HG03439 (cell line): Measurements from ENCODE around the gene LRRC15.

Experiments used
- ATAC-seq: cut with Tn5 transposase; IDR thresholded peaks from one replicate; pipeline ENCODE4 v1.9.1; 2021; ENCODE audit warnings: mild to moderate bottlenecking, moderate library complexity; ENCODE audit not compliant: unreplicated experiment

LRRC15 gene

DNA sequence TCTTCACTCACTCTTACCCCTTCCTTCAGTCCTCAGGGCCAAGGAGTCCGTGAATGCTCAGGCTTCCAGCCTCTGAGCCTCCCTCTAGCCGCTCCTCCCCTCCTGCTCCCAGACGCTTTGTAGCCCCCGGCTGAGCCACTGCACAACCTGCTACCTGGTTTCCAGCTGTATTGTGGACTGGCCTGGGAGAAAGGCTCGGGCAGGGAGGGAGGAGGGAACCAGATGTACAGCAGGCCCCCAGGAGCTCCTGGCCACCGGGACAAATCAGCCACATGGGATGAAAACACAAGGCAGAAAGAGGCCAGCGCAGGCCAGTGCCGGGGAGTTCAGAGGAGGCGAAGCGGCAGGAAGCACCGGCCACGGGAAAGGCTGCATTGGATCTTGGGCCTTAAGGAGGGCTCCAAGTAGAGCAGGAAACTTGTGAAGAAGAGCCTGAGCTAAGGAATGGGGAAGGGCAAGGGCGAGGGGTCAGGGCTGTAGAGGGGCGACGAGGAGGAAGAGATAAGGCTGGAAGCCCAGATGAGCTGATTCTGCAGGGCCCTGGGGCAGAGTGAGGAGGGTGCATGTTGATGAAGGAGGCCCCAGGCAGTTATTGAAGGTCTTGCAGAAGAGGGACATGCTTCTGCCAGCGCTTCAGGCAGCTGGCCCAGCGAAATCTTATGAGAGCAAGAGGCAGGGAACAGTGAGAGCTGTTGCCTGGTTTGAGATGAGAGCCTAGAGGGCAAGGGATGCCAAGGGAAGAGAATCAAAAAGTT, 32.8 kb downstream of the LRRC15 start:
- ATAC-seq: no peak

DNA sequence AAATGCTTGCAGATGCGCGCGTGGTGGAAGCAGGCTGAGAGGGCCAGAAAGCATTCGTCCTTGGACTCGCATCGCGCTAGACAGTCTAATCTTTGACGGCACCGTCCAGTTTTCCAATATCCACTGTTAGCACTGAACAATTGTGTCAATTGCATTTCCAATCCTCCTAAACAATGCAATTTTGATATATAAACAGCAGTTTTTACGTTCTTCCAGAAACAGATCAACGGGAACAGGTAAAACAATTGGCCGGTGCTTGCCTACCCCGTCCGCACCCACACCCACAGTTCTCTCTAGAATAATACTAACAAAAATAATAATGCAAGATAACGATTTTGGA, 35.6 kb downstream of the LRRC15 start:
- ATAC-seq: no peak

DNA sequence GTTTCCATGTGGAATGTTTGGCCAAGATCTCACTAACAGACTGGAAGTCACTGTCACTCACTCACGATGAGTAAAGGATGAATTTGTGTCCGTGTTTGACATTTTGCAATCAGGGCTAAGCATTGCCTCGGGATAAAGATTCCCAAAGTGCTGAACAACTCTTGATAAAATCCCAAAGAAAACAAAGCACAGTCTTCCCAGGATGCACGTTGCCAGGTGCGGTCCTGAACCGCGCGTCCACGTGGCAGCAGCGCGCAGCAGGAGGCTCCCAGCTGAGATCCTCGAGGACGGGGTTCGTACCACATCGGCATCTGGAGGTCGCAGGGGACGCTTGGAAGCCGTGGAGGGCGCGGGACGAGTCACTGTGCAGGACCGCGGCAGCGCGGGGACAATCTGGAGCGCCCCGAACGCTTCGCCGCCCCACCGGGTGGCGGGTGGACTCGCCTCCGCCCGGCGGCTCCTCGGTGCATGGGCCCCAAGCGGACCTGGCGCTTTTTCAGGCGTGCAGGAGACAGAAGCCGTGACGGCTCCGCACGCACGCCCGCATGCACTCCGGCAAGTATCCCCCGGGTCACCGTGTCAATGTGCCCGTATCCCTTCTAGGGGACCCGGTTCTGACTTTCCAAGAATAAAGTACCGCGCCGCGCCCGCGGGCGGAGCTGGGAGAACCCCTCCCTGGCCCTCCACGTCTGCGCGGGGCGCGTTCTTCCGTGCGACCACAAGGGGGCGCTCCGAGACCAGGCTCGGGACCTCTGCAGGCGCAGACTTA, 36.1 kb downstream of the LRRC15 start:
- ATAC-seq: peak; percentile 80

DNA sequence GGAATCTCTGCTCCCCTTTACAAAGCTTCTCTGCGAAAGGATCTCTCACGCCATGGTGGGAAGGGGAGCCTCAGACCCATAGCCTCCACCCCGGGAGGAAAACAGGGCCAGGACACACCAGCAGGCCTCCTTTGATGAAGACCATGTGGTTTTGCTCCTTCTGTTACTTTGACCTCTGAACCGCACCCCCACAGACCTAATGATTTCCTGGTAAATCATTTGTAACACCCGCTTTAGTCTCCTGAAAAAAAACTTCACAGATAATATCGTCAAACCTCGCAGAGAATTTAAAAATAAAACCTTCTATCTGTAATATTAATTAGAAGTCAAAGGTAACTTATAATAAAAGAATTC, 36.7 kb downstream of the LRRC15 start:
- ATAC-seq: no peak

DNA sequence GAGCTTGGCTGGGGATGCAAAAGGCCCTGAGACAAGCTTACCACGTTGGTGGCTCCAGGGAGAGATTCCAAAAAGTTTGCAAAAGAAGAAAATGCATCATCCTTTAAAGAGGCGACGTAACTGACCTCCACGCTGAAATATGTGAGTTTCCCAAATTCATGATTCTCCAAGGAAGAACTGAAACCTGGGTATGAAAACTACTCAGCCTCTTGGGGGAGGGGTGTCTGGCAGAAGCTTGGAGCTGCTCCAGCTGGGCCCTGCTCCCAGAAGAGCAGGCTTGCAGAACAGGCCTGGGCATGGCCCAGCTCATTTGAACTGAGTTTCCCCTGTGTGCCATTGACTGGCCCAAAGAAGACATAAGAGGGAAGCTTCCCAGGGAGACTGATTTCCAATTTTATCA, 39.0 kb downstream of the LRRC15 start:
- no peak for ATAC-seq

DNA sequence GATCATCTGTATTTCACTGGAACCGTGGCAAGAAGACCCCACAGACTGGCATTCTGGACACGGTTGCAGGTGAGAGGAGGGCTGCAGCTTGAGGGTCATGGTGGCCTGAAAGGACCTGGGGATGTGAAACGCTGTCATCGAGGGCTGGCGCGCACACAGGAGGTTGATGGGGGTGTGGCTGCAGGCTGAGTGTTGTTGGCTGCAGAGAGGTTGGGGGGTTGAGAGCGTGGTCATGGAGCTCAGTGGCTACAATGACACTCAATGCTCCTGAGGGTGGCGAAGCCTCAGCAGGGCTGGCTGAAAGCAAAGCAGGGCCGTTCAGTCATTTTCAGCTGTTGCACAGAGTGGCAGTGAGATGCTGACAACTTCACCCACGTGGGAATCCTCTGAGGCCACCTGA, 39.4 kb downstream of the LRRC15 start:
- no peak for ATAC-seq

DNA sequence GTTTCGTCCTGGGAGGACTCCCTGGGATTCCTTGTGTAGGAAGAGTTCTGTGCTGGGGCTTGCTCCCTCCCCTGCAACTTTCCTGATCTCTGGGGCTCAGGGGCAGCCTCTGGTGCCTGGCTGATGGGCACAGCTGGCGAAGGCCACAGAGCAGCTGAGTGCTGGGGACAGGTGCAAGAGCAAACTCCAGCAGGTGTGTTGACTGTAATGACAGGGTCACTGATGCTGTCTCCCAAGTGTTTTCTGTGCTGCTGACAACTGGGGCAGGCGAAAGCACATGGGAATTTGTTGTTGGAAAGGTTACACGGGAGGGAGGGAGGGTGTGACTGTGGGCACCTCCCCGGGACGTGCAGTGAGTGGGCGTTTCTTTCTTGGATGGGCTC, 40.0 kb downstream of the LRRC15 start:
- no peak for ATAC-seq

DNA sequence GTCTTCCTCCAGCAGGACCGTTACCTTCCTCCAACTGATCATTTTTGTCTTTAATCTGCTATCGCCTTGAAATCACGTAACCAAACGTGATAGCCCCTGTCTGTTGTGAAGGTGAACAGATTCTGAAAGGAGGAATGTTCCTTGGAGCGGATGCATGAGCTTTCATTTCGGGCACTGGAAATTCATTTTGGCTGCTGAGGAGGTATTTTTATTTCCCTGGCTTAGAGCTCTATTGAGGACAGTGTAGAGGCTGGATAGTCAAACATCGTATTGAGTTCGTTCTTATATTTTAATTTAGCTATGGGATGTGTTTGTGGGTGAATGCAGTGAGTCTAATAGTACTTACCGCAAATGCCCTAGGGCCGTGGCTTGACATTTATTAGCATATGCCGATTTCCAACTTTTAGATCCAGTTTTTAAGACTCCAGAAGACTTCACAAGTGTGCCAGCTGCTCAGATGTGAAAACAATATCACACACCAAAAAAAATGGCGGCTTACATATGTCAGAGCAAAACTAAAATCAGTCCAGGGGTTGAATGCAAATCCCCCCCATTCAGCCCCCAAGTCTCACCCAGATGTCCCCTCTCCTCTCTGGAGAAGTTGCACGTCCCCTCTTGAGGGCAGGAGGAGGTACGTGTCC, 40.5 kb downstream of the LRRC15 start:
- ATAC-seq: no peak

DNA sequence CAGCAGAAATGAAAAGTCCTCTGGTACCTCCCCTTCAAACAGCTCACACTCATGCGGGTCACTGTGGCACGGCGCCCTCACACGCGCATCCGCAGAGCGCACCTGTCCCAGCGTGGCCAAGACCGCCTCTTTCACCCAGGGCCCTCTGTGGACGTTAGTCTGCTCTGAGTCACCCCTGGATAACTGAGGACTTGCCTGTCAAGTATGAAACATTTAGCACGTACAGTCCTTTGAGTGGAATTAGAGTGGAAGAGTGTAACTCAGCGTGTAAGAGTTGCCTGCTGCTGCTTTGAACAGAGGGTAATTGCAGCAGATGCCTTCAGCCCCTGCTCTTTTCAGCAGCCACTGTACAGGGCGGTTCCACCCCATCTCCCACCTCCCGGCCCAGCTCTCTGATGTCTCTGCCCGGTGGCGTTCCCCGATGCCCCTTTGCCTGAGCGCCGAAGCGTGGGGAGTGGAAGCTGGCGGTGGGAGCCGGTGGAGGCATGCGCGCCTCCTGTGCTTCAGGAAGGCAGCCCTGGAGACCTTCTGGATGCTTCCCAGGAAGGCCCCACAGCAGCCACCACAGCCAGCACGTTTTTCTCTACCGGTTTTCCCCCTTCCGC, 41.4 kb downstream of the LRRC15 start:
- no peak for ATAC-seq

DNA sequence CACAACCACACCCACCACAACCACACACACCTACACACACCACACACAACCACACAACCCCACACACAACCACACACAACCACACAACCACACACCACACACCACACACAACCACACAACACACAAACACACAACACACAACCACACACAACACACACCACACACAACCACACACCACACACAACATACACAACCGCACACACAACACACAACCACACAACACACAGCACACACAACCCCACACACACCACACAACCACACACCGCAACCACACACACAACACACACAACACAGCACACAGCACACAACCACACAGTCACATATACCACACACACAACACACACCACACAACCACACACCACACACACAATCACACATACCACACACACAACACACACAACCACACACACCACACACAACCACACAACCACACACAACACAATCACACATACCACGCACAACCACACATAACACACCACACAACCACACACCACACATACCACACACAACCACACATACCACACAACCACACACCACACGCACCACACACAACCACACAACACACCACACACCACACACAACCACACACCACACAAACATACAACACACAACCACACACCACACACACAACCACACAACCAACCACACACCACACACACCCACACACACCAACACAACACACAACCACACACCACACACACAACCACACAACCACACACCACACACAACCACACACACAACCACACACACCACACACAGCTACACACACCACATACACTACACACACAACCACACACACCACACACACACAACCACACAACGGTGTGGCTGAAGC, 42.1 kb downstream of the LRRC15 start:
- no peak for ATAC-seq

DNA sequence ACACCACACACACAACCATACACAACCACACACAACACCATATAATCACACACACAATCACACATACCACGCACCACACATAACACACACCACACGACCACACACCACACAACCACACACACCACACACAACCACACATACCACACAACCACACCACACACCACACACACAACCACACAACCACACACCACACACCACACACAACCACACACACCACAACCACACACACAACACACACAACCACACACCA, 42.6 kb downstream of the LRRC15 start:
- no peak for ATAC-seq

DNA sequence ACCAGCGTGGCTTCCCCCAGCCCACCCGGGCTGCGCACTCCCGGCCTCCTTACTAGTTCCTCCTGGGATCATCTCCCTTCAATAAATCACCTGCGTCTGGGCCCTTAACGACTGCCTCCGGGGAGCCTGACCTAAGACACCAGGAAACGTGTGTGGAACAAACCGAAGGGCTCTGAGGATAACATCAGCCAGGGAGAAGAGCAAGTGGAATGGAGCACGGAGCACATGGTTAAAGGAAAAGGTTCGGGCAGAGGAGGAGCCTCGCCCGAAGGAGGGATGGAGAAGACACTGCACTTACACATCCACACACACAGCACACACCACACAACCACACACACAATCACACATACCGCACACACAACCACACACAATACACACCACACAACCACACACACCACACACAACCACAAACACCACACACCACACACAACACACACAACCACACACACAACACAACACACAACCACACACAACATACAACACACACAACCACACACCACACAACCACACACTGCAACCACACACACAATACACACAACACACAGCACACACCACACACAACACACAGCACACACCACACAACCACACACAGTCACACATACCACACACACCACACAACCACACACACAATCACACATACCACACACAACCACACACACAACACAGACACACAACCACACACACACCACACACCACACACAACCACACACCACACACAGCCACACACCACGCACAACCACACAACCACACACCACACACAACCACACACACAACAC, 43.2 kb downstream of the LRRC15 start:
- ATAC-seq: no peak

DNA sequence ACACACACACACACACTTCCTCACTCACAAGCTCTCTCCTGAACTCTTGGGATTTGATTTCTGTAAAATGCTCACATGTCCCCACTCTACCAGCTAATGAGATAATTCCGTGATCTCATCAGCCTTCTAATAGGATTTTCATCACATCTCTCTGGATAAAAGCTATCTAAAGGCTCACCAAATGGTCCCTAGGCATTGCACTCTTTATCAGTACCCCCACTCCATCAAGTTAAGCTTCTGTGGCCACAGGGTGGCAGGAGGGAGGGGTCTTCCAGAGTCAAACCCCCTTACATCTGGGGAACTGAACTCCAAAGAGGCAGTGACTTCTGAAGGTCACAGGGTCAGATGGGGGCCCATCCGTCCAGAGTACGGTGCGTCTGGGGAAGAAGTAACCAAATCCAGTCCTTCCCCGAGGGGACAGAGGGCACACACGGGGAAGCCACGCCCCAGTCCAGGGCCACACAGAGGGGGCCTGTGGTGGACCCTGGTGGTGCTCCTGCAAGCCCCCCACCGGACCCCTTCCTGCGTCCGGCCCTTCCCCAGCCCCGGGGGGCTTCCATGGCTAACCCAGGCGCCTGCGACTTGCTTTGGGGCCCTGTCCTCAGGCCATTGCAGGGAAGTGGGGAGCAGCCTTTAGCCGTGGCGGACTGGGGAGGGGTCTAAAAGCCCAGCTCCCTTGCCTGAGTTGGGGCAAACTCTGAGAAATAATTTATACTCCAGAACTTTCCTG, 44.0 kb downstream of the LRRC15 start:
- no peak for ATAC-seq

DNA sequence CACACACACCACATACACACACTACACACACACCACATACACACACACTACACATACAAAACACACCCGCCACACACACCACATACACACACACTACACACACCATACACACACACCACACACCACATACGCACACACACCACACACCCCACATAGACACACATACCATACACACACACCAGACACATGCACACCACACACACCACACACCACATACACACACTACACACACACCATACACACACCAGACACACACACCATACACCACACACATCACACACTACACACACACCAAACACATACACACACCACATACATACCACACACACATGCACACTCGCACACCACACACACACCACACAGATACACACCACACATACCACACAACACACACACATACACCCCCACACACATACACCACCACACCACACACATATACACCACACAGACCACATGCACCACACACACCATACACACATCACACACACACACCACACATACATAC, 44.7 kb downstream of the LRRC15 start:
- ATAC-seq: no peak

DNA sequence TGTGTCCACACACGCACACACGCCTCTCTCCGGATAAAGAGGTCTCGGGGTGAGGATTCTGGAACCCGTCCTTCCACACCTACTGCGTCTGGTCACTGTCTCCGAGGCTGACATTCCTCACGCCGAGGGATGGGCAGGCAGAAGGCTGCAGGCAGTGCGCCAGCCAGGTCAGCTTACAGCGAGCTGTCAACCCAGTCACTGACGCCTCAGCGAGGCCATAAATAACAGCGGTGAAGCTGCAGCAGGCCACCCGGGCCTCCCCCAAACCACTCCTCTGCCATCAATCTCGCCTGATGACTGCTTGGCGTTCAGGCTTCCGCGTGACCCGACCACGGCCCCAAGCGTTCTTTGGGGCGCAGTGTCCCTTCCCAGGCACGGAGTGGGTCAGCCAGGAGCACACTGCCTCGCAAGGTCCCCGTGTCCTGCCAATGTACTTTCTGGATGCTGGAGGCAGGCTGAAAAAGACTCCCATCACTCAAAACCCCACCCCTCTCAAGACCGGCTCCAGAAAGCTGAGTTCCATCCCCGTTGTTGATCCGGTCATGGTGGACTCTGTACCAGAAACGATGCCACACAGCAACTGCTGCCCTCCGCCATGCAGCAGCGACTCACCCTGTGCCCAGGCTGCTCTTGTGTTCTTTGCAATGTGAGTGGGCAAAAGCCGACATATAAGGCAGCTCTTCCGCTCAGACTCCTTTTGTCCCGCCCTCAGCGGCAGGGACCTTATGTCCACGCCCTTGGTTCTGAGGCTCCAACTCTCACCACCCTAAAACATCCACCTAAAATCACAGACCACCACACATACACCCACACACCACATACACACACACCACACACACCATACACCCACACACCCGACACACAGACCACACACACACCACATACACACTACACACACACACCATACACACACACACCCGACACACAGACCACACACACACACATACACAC, 45.5 kb downstream of the LRRC15 start:
- peak; percentile 40 for ATAC-seq

DNA sequence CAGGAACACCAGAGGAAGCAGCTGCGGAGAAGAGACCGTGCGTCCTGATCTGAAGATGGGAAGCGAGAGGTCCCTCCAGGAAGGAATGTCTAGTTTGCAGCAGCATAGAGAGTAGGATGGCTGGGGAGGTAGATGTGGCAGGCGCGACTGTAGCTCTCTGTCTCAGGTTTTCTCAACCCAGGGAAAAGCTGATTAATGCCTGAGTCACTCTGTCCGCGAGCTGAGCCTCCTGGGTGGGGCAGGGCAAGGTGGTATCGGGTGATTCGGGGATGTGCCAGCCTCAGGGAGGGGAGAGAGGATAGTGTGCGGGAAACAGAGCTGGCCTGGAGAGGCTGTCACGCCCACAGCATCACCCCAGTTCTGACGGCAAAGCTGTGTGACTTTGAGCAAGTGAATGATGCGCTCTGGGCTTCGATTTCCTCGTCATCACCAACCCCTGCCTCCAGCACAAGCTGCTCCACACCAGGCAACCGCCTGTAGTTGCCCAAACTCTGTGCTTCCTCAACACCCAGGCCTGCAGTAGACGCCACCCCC, 46.8 kb downstream of the LRRC15 start:
- no peak for ATAC-seq

DNA sequence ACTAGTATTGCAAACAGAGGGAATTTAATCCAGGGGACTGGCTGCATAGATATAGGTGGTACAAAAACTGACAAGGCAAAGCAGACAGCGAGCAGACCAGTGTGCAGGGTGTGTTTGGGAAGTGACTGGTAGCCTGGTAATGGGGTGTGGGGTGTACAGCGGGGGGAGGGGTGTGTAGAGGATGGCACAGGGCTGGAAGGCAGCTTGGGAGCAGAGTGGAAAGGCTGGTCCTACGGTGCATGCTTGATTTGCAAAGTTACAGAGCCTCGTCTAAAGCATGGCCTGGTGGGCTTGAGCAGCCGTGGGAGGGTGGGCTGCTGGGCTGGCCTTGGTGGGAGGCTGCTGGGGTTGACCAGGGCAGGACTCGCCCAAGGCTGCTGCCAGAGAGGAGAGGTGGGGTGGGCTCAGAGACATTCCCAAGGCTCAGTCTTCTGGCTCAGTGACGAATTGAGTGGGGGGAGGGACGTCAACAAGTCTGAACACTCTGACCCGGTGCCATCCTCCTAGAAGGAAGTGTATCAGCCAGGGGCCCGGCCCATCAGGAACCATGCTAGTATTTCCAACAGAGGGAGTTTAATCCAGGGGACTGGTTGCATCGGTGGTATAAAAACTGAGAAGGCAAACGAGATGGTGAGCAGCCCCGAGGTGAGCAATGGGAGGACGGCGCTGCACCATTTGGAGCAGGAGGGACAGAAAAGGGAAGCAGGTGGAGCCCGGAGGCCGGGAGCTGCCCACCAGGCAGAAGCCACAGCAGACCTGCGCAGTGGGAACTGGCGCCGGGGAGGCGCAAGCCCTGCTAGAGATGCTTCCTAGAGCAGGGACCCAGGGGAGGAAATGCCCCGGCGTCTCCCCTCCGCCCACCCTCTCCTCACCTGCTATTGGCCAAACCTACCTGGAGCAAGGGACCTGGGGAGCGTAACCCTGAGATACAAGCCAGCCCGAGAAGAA, 47.6 kb downstream of the LRRC15 start:
- ATAC-seq: no peak
